Measurements from ENCODE around the gene IQSEC1. TPM values are rescaled to one million over a fixed set of nuclear protein-coding genes. Genes with fewer than 3 reads are reported as not detected.

The IQSEC1 gene
- total and polyA plus RNA-seq, 2 experiments from 2014 or later = 8.0 to 51.9 TPM

- TF ChIP-seq CTCF (conservative IDR thresholded peaks at IDR 0.05; ENCODE audit: low read depth in 2 of 2) (no peak), STAT1 (IDR thresholded peaks at IDR 0.05; ENCODE audit: unreplicated experiment) (no peak), NANOG (IDR thresholded peaks at IDR 0.05; ENCODE audit: borderline replicate concordance) (no peak), EZH2phosphoT487 (IDR thresholded peaks at IDR 0.05; ENCODE audit: unreplicated experiment) (no peak), ETS1 (IDR thresholded peaks at IDR 0.05) (no peak), JUNB (IDR thresholded peaks at IDR 0.05; ENCODE audit: unreplicated experiment) (no peak), REST (IDR thresholded peaks at IDR 0.05; ENCODE audit: unreplicated experiment) (no peak)
These were observed 81.8 kb downstream of the IQSEC1 start (continued) for GRCh38 chr3:12991481-12991837.

DNA sequence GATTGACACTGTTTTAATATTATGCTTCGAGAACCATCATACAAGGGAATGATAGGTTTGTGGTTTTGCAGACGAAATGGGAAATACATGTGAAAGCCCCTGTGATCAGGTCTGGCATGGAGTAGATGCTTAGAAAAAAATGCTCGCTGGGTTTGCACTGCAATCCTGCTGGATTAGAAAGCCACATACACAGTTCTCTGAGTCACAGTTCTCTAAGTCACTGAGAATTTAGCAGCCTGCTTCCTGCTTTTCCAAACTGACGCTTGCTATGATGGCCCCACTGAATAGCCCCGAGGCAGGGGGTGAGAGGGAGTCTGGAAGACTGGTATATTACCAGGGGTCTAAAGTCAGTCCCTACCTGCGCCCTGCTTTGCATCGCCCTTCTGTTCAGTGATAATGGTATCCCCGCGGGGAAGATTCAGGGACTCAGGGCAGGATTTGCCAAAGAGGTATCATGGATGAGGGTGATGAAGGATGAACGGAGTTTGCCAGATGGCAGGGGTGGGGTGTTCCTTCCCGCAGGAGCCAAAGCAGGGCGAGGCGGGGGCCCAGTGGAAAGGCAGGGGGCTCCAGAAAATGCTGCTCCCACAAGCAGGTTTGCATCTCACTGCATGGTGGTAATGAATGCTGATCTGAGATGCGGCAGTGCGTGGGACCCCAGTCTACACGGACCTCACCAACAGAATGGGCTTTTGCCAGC lies 82.3 kb downstream of the IQSEC1 start:
- H3K4me3 Mint-ChIP-seq = no peak overlapping the region
- Histone ChIP-seq H3K79me2 (replicated peaks; ENCODE audit: insufficient read depth) (no peaks in the 10 kb centered on the region), H3K27ac (ENCODE audit: low read depth) (no peak overlapping the region), H2AFZ (no peak overlapping the region), H3K9me2 (ENCODE audit: insufficient read depth) (no peaks in the 10 kb centered on the region), H3K4me2 (no peak overlapping the region), H3K4me3 (no peak overlapping the region), H3K36me3 (ENCODE audit: insufficient read depth) (no peaks in the 10 kb centered on the region), H4K20me1 (replicated peaks; ENCODE audit: insufficient read depth) (0 out of 2 replicates have a peak, but pooled peaks cover 3% of the 10 kb centered on the region), H3K4me1 (ENCODE audit: insufficient read depth) (peaks cover 9% of the 10 kb centered on the region), H3F3A (replicated peaks; ENCODE audit: low read depth) (no peaks in the 10 kb centered on the region), H3K27me3 (ENCODE audit: insufficient read depth) (peaks cover 17% of the 10 kb centered on the region)
- H3K36me3 Mint-ChIP-seq (ENCODE audit: low read depth) = peaks cover 6% of the 10 kb centered on the region; the same call in 1 of the 3 replicates
- no peak for TF ChIP-seq CTCF (conservative IDR thresholded peaks at IDR 0.05; ENCODE audit: low read depth in 2 of 2)
- peaks cover 30% of the 10 kb centered on the region for H3K4me1 Mint-ChIP-seq
- peaks cover 26% of the 10 kb centered on the region for H3K27me3 Mint-ChIP-seq (ENCODE audit: insufficient read depth, low read depth, poor library complexity)
- ATAC-seq (no peak), DNase-seq (ENCODE audit: low spot score) (no peak)
- no peak overlapping the region for H3K27ac Mint-ChIP-seq
- peaks cover 7% of the 10 kb centered on the region for H3K9me3 Mint-ChIP-seq
